Natural killer cell (primary cell): ENCODE results near the gene TENM4. TPM values are rescaled to one million over a fixed set of nuclear protein-coding genes. Genes with fewer than 3 reads are reported as not detected.

ENCODE experiments used
- ATAC-seq, 3 donors: fragments of 150-1000 bp in 2 of 3; fragments of 200-7000 bp in 1 of 3; cut with Tn5 transposase; 1 replicate in 1 of 3; 2 replicates in 2 of 3; pipeline ENCODE4 v1.10.0; 2021; ENCODE audit warnings: mild to moderate bottlenecking in 2 of 3, moderate library complexity in 2 of 3
- DNase-seq, 2 donors: peaks; one replicate each; pipeline versions ENCODE4 v3.0.0 to v3.0.0-alpha.2; 2013 to 2021; ENCODE audit warnings: mixed read lengths in 1 of 2
- H3K27ac ChIP-seq: one replicate; pipeline ENCODE4 v1.5.1; 2013; ENCODE audit warnings: mild to moderate bottlenecking, low read length
- H3K27me3 ChIP-seq: one replicate; pipeline ENCODE4 v1.6.1; 2013; ENCODE audit warnings: low read length; ENCODE audit not compliant: control insufficient read depth, insufficient read depth
- H3K36me3 ChIP-seq: one replicate; pipeline ENCODE4 v1.6.1; 2013; ENCODE audit warnings: low read length; ENCODE audit not compliant: control insufficient read depth, insufficient read depth
- H3K4me1 ChIP-seq: one replicate; pipeline ENCODE4 v1.6.1; 2013; ENCODE audit warnings: low read length; ENCODE audit not compliant: control insufficient read depth, insufficient read depth
- H3K4me3 ChIP-seq: one replicate; pipeline ENCODE4 v1.5.1; 2013; ENCODE audit warnings: low read length
- H3K9me3 ChIP-seq: one replicate; pipeline ENCODE4 v1.6.1; 2013; ENCODE audit warnings: low read length; ENCODE audit not compliant: control insufficient read depth, insufficient read depth
- H3K27ac Mint-ChIP-seq, 2 donors: one replicate each; pipeline ENCODE4 v1.8.0; 2022; ENCODE audit warnings: mild to moderate bottlenecking in 2 of 2, mixed read lengths in 2 of 2, moderate library complexity in 1 of 2
- H3K27me3 Mint-ChIP-seq, 2 donors: one replicate each; pipeline ENCODE4 v1.8.0; 2022; ENCODE audit warnings: low read depth in 2 of 2, mixed read lengths in 2 of 2
- H3K36me3 Mint-ChIP-seq: one replicate; pipeline ENCODE4 v1.8.0; 2022; ENCODE audit warnings: mixed read lengths
- H3K4me1 Mint-ChIP-seq, 2 donors: one replicate each; pipeline ENCODE4 v1.8.0; 2022; ENCODE audit warnings: mixed read lengths in 2 of 2
- H3K4me3 Mint-ChIP-seq: one replicate; pipeline ENCODE4 v1.8.0; 2022; ENCODE audit warnings: mild to moderate bottlenecking, moderate library complexity, mixed read lengths
- H3K9me3 Mint-ChIP-seq, 2 donors: one replicate each; pipeline ENCODE4 v1.8.0; 2022; ENCODE audit warnings: mixed read lengths in 2 of 2
- WGBS: methylation state at CpG from one replicate; pipeline ENCODE4 v1.1.7; 2013; ENCODE audit warnings: missing lambda C conversion rate; ENCODE audit not compliant: insufficient coverage; 5-methylcytosine and 5-hydroxymethylcytosine counted together
- intact Hi-C: fragments of 100-400 bp; cut with micrococcal nuclease; formaldehyde crosslinking; loops from one replicate; pipeline ENCODE4 v1.14.2; 2022
- total RNA-seq, 4 donors: library from RNA; stranded (reverse); fragments of 120-200 nt in 1 of 4; gene quantifications; one replicate each; pipeline versions ENCODE4 v1.2.3 to v1.2.4, GENCODE V29; 2013 to 2022
- TF ChIP-seq, protein P1 (sequence below): fragments of 200-600 bp; IDR thresholded peaks from one replicate; pipeline ENCODE4 v1.8.0; 2022; ENCODE audit warnings: antibody characterized with exemption

Gene TENM4
- total RNA-seq, 3 donors from 2014 or later (not counting 1 experiment from before 2014, with no cell fraction given): 0.63 to 0.75 TPM; not detected in 1

DNA sequence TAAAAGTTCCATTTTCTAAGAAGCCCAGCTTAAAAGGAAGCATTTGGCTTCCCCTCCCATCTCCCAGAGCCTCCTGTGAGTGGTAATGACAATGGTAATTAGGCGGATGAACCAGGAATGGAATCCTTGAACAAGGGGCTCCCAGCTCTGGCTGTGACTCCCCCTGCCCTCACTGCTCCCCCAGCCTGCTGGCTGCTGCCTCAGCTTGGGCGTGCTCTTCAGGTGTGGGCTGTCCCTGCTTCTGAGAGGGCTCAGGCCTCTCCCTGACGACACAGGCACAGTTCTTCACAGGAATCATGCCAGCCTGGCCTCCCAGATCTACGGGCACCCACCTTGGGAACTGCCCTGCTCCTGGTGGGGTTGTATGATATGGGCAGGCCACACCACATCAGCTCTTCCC is 784.5 kb downstream of the TENM4 start:
- H3K36me3 ChIP-seq: no peaks in the 10 kb centered on the region
- no peaks in the 10 kb centered on the region for H3K9me3 Mint-ChIP-seq

DNA sequence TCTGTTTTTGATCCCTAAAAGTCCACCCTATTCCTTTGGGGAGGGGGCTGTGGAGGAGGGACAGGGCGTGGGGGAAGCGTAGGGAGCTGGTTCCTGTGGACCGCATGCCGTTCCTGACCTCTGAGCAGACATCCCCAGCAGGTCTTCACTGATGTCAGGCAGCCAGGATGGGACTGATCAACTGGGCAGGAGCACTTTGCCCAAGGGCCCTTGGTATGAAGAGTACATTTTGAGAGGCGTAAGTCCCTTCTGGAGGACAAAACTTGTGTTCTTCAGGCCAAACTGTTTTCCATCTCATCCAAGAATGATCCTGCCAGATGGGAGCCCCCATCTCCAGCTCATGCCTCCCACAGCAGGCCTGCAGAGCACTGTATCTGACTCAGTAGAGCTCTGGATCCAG is 785.3 kb downstream of the TENM4 start:
- Histone ChIP-seq H3K4me1 (no peaks in the 10 kb centered on the region), H3K27me3 (no peaks in the 10 kb centered on the region), H3K4me3 (no peak overlapping the region), H3K9me3 (no peaks in the 10 kb centered on the region), H3K36me3 (no peaks in the 10 kb centered on the region), H3K27ac (no peak overlapping the region)
- H3K4me1 Mint-ChIP-seq: no peaks in the 10 kb centered on the region
- no peaks in the 10 kb centered on the region for H3K9me3 Mint-ChIP-seq
- intact Hi-C loops: no loop called here
- TF ChIP-seq, protein P1, sequence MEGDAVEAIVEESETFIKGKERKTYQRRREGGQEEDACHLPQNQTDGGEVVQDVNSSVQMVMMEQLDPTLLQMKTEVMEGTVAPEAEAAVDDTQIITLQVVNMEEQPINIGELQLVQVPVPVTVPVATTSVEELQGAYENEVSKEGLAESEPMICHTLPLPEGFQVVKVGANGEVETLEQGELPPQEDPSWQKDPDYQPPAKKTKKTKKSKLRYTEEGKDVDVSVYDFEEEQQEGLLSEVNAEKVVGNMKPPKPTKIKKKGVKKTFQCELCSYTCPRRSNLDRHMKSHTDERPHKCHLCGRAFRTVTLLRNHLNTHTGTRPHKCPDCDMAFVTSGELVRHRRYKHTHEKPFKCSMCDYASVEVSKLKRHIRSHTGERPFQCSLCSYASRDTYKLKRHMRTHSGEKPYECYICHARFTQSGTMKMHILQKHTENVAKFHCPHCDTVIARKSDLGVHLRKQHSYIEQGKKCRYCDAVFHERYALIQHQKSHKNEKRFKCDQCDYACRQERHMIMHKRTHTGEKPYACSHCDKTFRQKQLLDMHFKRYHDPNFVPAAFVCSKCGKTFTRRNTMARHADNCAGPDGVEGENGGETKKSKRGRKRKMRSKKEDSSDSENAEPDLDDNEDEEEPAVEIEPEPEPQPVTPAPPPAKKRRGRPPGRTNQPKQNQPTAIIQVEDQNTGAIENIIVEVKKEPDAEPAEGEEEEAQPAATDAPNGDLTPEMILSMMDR: no peak
- no peak overlapping the region for H3K4me3 Mint-ChIP-seq
- peaks cover 0 to 3% of the 10 kb centered on the region in 2 donors for H3K27me3 Mint-ChIP-seq
- H3K36me3 Mint-ChIP-seq: no peaks in the 10 kb centered on the region
- 87% methylated on average over 5 of the region's 5 CpGs for WGBS
- no peak for DNase-seq
- ATAC-seq: no peak
- H3K27ac Mint-ChIP-seq: no peak overlapping the region

More for the DNA sequence above, 784.5 kb downstream of the TENM4 start:
- no peak for ATAC-seq
- TF ChIP-seq, protein P1: no peak
- no peak overlapping the region for H3K27ac Mint-ChIP-seq
- no peaks in the 10 kb centered on the region for H3K27me3 ChIP-seq
- DNase-seq: no peak
- H3K4me3 Mint-ChIP-seq: no peak overlapping the region
- no peaks in the 10 kb centered on the region for H3K36me3 Mint-ChIP-seq
- intact Hi-C loops: no loop called here
- H3K4me3 ChIP-seq: no peak overlapping the region
- peaks cover 0 to 3% of the 10 kb centered on the region in 2 donors for H3K27me3 Mint-ChIP-seq
- H3K4me1 Mint-ChIP-seq: no peaks in the 10 kb centered on the region
- H3K9me3 ChIP-seq: no peaks in the 10 kb centered on the region
- WGBS: 74% methylated on average over 4 of the region's 4 CpGs
- no peak overlapping the region for H3K27ac ChIP-seq
- H3K4me1 ChIP-seq: no peaks in the 10 kb centered on the region

DNA sequence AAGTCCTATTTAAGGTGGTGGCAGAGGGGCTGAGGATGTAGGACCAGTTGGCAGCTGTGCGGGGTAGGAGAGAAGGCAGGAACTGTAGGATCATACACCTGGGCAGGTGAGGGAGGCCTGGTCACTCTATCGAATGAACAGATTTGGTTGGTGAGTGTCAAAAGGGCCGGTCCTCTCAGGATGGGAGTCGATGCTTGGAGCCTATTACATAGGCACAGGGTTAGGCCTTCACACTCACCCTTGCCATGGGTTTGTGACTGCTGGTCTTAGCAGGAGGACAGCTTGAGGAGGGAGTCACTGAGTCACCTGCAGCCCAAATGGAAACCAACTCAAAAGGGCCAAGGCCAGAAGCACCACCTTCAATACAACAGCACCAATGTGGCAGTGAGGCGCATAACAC is 786.0 kb downstream of the TENM4 start:
- WGBS: 91% methylated on average over 4 of the region's 5 CpGs
- no peaks in the 10 kb centered on the region for H3K36me3 Mint-ChIP-seq
- H3K4me3 ChIP-seq: no peak overlapping the region
- H3K9me3 ChIP-seq: no peaks in the 10 kb centered on the region
- H3K27me3 ChIP-seq: no peaks in the 10 kb centered on the region
- TF ChIP-seq, protein P1: no peak
- intact Hi-C loops: no loop called here
- no peaks in the 10 kb centered on the region for H3K36me3 ChIP-seq
- DNase-seq: no peak
- H3K4me3 Mint-ChIP-seq: no peak overlapping the region
- H3K9me3 Mint-ChIP-seq: no peaks in the 10 kb centered on the region
- H3K27ac Mint-ChIP-seq: no peak overlapping the region
- no peak for ATAC-seq
- no peak overlapping the region for H3K27ac ChIP-seq
- H3K4me1 ChIP-seq: no peaks in the 10 kb centered on the region
- H3K4me1 Mint-ChIP-seq: no peaks in the 10 kb centered on the region
- H3K27me3 Mint-ChIP-seq: peaks cover 0 to 1% of the 10 kb centered on the region in 2 donors

DNA sequence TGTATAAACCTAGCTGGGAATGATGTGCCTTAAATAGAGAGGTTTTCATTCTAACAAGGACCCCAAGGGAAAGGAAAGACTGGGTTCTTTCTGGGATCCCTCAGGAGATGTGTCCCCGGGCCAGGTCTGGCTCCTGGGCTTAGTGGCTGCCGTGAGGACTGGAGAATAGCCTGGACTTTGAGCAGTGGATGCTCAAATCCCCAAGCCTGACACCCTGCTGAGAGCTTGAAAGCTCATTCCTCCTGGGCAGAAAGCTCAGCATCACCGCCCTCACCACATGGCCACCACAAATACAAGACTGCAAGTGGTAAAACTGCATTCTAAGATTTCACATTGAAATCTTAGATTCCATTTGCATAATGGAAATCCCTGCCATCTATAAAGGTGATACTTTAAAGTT is 786.8 kb downstream of the TENM4 start:
- 47% methylated on average over 3 of the region's 3 CpGs for WGBS
- H3K4me3 Mint-ChIP-seq: no peak overlapping the region

More for the DNA sequence above, 786.8 kb downstream of the TENM4 start:
- Histone ChIP-seq H3K4me3 (no peak overlapping the region), H3K4me1 (no peaks in the 10 kb centered on the region), H3K9me3 (no peaks in the 10 kb centered on the region), H3K27ac (no peak overlapping the region), H3K36me3 (no peaks in the 10 kb centered on the region), H3K27me3 (no peaks in the 10 kb centered on the region)
- Mint-ChIP-seq H3K27ac (no peak overlapping the region), H3K27me3 (no peaks in the 10 kb centered on the region), H3K4me1 (no peaks in the 10 kb centered on the region), H3K36me3 (no peaks in the 10 kb centered on the region), H3K9me3 (no peaks in the 10 kb centered on the region)
- intact Hi-C loops: no loop called here
- ATAC-seq (no peak), DNase-seq (no peak)
- TF ChIP-seq, protein P1: no peak
